ENCODE data around the gene RHEB.

The RHEB gene

GRCh38 chr7:151440799-151441445 is 78.8 kb downstream of the RHEB start:
- H3K27me3 ChIP-seq (ENCODE audit: control insufficient read depth in 1 of 2, insufficient read depth in 2 of 2, low read length in 2 of 2), result peaks cover 17 to 20% of the 10 kb centered on the region in 2 donors
- H3K4me3 ChIP-seq (ENCODE audit: low read depth in 1 of 2, low read length in 2 of 2), result no peak overlapping the region
- H3K27ac ChIP-seq (ENCODE audit: low read depth, low read length), result no peak overlapping the region
- H3K9ac ChIP-seq (ENCODE audit: low read depth in 1 of 2, low read length in 2 of 2), result no peak overlapping the region
- no peaks in the 10 kb centered on the region for H3K9me3 ChIP-seq (ENCODE audit: control insufficient read depth in 1 of 2, low read length in 2 of 2)
- H3K4me1 ChIP-seq (ENCODE audit: control insufficient read depth in 1 of 2, insufficient read depth in 2 of 2, low read length in 2 of 2), result peaks cover 0 to 6% of the 10 kb centered on the region in 2 donors
- H3K36me3 ChIP-seq (ENCODE audit: control insufficient read depth in 1 of 2, insufficient read depth in 2 of 2, low read length in 2 of 2), result no peaks in the 10 kb centered on the region

- peak within 1 kb of the TSS; percentile 10 to 29 for H3K4me3 ChIP-seq (ENCODE audit: low read depth in 1 of 2, low read length in 2 of 2)
- no peak within 1 kb of the TSS for H3K27ac ChIP-seq (ENCODE audit: low read depth, low read length)
Measured at GRCh38 chr7:151439855-151440798, 79.6 kb downstream of the RHEB start, which contains the start of gene CRYGN. Gene CRYGN (minus strand): TSS chr7:151440141. CDS start chr7:151439917, 224 bp downstream.

GRCh38 chr7:151438864-151439601 is 80.7 kb downstream of the RHEB start:
- H3K9ac ChIP-seq (ENCODE audit: low read depth in 1 of 2, low read length in 2 of 2), result no peak overlapping the region
- peaks cover 0 to 6% of the 10 kb centered on the region in 2 donors for H3K4me1 ChIP-seq (ENCODE audit: control insufficient read depth in 1 of 2, insufficient read depth in 2 of 2, low read length in 2 of 2)
- H3K9me3 ChIP-seq (ENCODE audit: control insufficient read depth in 1 of 2, low read length in 2 of 2), result no peaks in the 10 kb centered on the region
- peaks cover 17 to 20% of the 10 kb centered on the region in 2 donors for H3K27me3 ChIP-seq (ENCODE audit: control insufficient read depth in 1 of 2, insufficient read depth in 2 of 2, low read length in 2 of 2)
- H3K4me3 ChIP-seq (ENCODE audit: low read depth in 1 of 2, low read length in 2 of 2), result peak overlapping the region in 1 of 2 donors; percentile 29
- H3K27ac ChIP-seq (ENCODE audit: low read depth, low read length), result no peak overlapping the region
- H3K36me3 ChIP-seq (ENCODE audit: control insufficient read depth in 1 of 2, insufficient read depth in 2 of 2, low read length in 2 of 2), result no peaks in the 10 kb centered on the region

More at GRCh38 chr7:151439855-151440798, 79.6 kb downstream of the RHEB start, which contains the start of gene CRYGN:
- Histone ChIP-seq H3K9me3 (ENCODE audit: control insufficient read depth in 1 of 2, low read length in 2 of 2) (no peaks in the 10 kb centered on the region), H3K36me3 (ENCODE audit: control insufficient read depth in 1 of 2, insufficient read depth in 2 of 2, low read length in 2 of 2) (no peaks in the 10 kb centered on the region), H3K4me1 (ENCODE audit: control insufficient read depth in 1 of 2, insufficient read depth in 2 of 2, low read length in 2 of 2) (peaks cover 0 to 6% of the 10 kb centered on the region in 2 donors), H3K9ac (ENCODE audit: low read depth in 1 of 2, low read length in 2 of 2) (no peak within 1 kb of the TSS), H3K27me3 (ENCODE audit: control insufficient read depth in 1 of 2, insufficient read depth in 2 of 2, low read length in 2 of 2) (peaks cover 17 to 20% of the 10 kb centered on the region in 2 donors)

GRCh38 chr7:151437866-151438516 is 81.7 kb downstream of the RHEB start:
- Histone ChIP-seq H3K36me3 (ENCODE audit: control insufficient read depth in 1 of 2, insufficient read depth in 2 of 2, low read length in 2 of 2) (no peaks in the 10 kb centered on the region), H3K27ac (ENCODE audit: low read depth, low read length) (no peak overlapping the region), H3K4me3 (ENCODE audit: low read depth in 1 of 2, low read length in 2 of 2) (no peak overlapping the region), H3K9me3 (ENCODE audit: control insufficient read depth in 1 of 2, low read length in 2 of 2) (no peaks in the 10 kb centered on the region), H3K27me3 (ENCODE audit: control insufficient read depth in 1 of 2, insufficient read depth in 2 of 2, low read length in 2 of 2) (peaks cover 17 to 20% of the 10 kb centered on the region in 2 donors), H3K9ac (ENCODE audit: low read depth in 1 of 2, low read length in 2 of 2) (no peak overlapping the region), H3K4me1 (ENCODE audit: control insufficient read depth in 1 of 2, insufficient read depth in 2 of 2, low read length in 2 of 2) (peaks cover 0 to 6% of the 10 kb centered on the region in 2 donors)

- Histone ChIP-seq H3K4me3 (ENCODE audit: low read depth in 1 of 2, low read length in 2 of 2) (no peak overlapping the region), H3K27me3 (ENCODE audit: control insufficient read depth in 1 of 2, insufficient read depth in 2 of 2, low read length in 2 of 2) (peaks cover 17 to 20% of the 10 kb centered on the region in 2 donors), H3K4me1 (ENCODE audit: control insufficient read depth in 1 of 2, insufficient read depth in 2 of 2, low read length in 2 of 2) (peaks cover 3 to 6% of the 10 kb centered on the region in 2 donors), H3K27ac (ENCODE audit: low read depth, low read length) (no peak overlapping the region), H3K9me3 (ENCODE audit: control insufficient read depth in 1 of 2, low read length in 2 of 2) (no peaks in the 10 kb centered on the region), H3K36me3 (ENCODE audit: control insufficient read depth in 1 of 2, insufficient read depth in 2 of 2, low read length in 2 of 2) (no peaks in the 10 kb centered on the region), H3K9ac (ENCODE audit: low read depth in 1 of 2, low read length in 2 of 2) (no peak overlapping the region)
Measured at GRCh38 chr7:151437159-151437553, 82.5 kb downstream of the RHEB start.

GRCh38 chr7:151436446-151437158 is 83.1 kb downstream of the RHEB start:
- no peaks in the 10 kb centered on the region for H3K36me3 ChIP-seq (ENCODE audit: control insufficient read depth in 1 of 2, insufficient read depth in 2 of 2, low read length in 2 of 2)
- peaks cover 17 to 20% of the 10 kb centered on the region in 2 donors for H3K27me3 ChIP-seq (ENCODE audit: control insufficient read depth in 1 of 2, insufficient read depth in 2 of 2, low read length in 2 of 2)
- no peaks in the 10 kb centered on the region for H3K9me3 ChIP-seq (ENCODE audit: control insufficient read depth in 1 of 2, low read length in 2 of 2)
- H3K4me1 ChIP-seq (ENCODE audit: control insufficient read depth in 1 of 2, insufficient read depth in 2 of 2, low read length in 2 of 2), result peaks cover 3 to 6% of the 10 kb centered on the region in 2 donors
- no peak overlapping the region for H3K4me3 ChIP-seq (ENCODE audit: low read depth in 1 of 2, low read length in 2 of 2)
- no peak overlapping the region for H3K9ac ChIP-seq (ENCODE audit: low read depth in 1 of 2, low read length in 2 of 2)
- no peak overlapping the region for H3K27ac ChIP-seq (ENCODE audit: low read depth, low read length)

- H3K4me1 ChIP-seq (ENCODE audit: control insufficient read depth in 1 of 2, insufficient read depth in 2 of 2, low read length in 2 of 2), result peaks cover 3 to 6% of the 10 kb centered on the region in 2 donors
- no peak overlapping the region for H3K27ac ChIP-seq (ENCODE audit: low read depth, low read length)
- peaks cover 16 to 19% of the 10 kb centered on the region in 2 donors for H3K27me3 ChIP-seq (ENCODE audit: control insufficient read depth in 1 of 2, insufficient read depth in 2 of 2, low read length in 2 of 2)
- H3K9ac ChIP-seq (ENCODE audit: low read depth in 1 of 2, low read length in 2 of 2), result no peak overlapping the region
- no peaks in the 10 kb centered on the region for H3K36me3 ChIP-seq (ENCODE audit: control insufficient read depth in 1 of 2, insufficient read depth in 2 of 2, low read length in 2 of 2)
- no peaks in the 10 kb centered on the region for H3K9me3 ChIP-seq (ENCODE audit: control insufficient read depth in 1 of 2, low read length in 2 of 2)
- no peak overlapping the region for H3K4me3 ChIP-seq (ENCODE audit: low read depth in 1 of 2, low read length in 2 of 2)
Measured at GRCh38 chr7:151435971-151436370, 83.7 kb downstream of the RHEB start.

GRCh38 chr7:151435103-151435916 is 84.4 kb downstream of the RHEB start:
- no peaks in the 10 kb centered on the region for H3K36me3 ChIP-seq (ENCODE audit: control insufficient read depth in 1 of 2, insufficient read depth in 2 of 2, low read length in 2 of 2)
- H3K27ac ChIP-seq (ENCODE audit: low read depth, low read length), result no peak overlapping the region
- H3K27me3 ChIP-seq (ENCODE audit: control insufficient read depth in 1 of 2, insufficient read depth in 2 of 2, low read length in 2 of 2), result peaks cover 10 to 12% of the 10 kb centered on the region in 2 donors
- H3K4me1 ChIP-seq (ENCODE audit: control insufficient read depth in 1 of 2, insufficient read depth in 2 of 2, low read length in 2 of 2), result peaks cover 4 to 6% of the 10 kb centered on the region in 2 donors
- no peak overlapping the region for H3K9ac ChIP-seq (ENCODE audit: low read depth in 1 of 2, low read length in 2 of 2)
- no peaks in the 10 kb centered on the region for H3K9me3 ChIP-seq (ENCODE audit: control insufficient read depth in 1 of 2, low read length in 2 of 2)
- no peak overlapping the region for H3K4me3 ChIP-seq (ENCODE audit: low read depth in 1 of 2, low read length in 2 of 2)

All from duodenal mucosa (tissue), 2 donors.